Measurements from ENCODE around the gene KCTD3.

Gene KCTD3

GRCh38 chr1:215606036-215606435, 38.9 kb downstream of the KCTD3 start:
- DNase-seq (ENCODE audit: low read depth), result no peak

- no peak for DNase-seq (ENCODE audit: low read depth)
Measured at GRCh38 chr1:215606564-215607168, 39.6 kb downstream of the KCTD3 start.

GRCh38 chr1:215607412-215607811, 40.3 kb downstream of the KCTD3 start:
- no peak for DNase-seq (ENCODE audit: low read depth)

GRCh38 chr1:215608646-215609045, 41.5 kb downstream of the KCTD3 start:
- DNase-seq (ENCODE audit: low read depth), result no peak

GRCh38 chr1:215612391-215612790, 45.3 kb downstream of the KCTD3 start:
- no peak for DNase-seq (ENCODE audit: low read depth)

GRCh38 chr1:215617979-215618378, 50.9 kb downstream of the KCTD3 start:
- no peak for DNase-seq (ENCODE audit: low read depth)

- no peak for DNase-seq (ENCODE audit: low read depth)
Measured at GRCh38 chr1:215623162-215623561, 56.1 kb downstream of the KCTD3 start.

GRCh38 chr1:215625949-215626348, 58.8 kb downstream of the KCTD3 start:
- DNase-seq (ENCODE audit: low read depth), result no peak

GRCh38 chr1:215631040-215631439, 63.9 kb downstream of the KCTD3 start:
- DNase-seq (ENCODE audit: low read depth), result no peak

- no peak for DNase-seq (ENCODE audit: low read depth)
Measured at GRCh38 chr1:215631489-215631888, 64.4 kb downstream of the KCTD3 start.

GRCh38 chr1:215635827-215636226, 68.7 kb downstream of the KCTD3 start:
- DNase-seq (ENCODE audit: low read depth), result no peak

GRCh38 chr1:215636258-215636965, 69.3 kb downstream of the KCTD3 start:
- no peak for DNase-seq (ENCODE audit: low read depth)

- DNase-seq (ENCODE audit: low read depth), result no peak
Measured at GRCh38 chr1:215637041-215637573, 70.0 kb downstream of the KCTD3 start.

- DNase-seq (ENCODE audit: low read depth), result no peak
Measured at GRCh38 chr1:215640429-215641148, 73.5 kb downstream of the KCTD3 start.

GRCh38 chr1:215643592-215644321, 76.7 kb downstream of the KCTD3 start:
- DNase-seq (ENCODE audit: low read depth), result no peak

GRCh38 chr1:215645182-215645581, 78.1 kb downstream of the KCTD3 start:
- no peak for DNase-seq (ENCODE audit: low read depth)

GRCh38 chr1:215645861-215646260, 78.8 kb downstream of the KCTD3 start:
- DNase-seq (ENCODE audit: low read depth), result no peak

GRCh38 chr1:215647738-215648137, 80.6 kb downstream of the KCTD3 start:
- DNase-seq (ENCODE audit: low read depth), result no peak

- DNase-seq (ENCODE audit: low read depth), result no peak
Measured at GRCh38 chr1:215648957-215649356, 81.9 kb downstream of the KCTD3 start.

GRCh38 chr1:215650446-215651149, 83.5 kb downstream of the KCTD3 start:
- no peak for DNase-seq (ENCODE audit: low read depth)

- DNase-seq (ENCODE audit: low read depth), result no peak
Measured at GRCh38 chr1:215651867-215652266, 84.8 kb downstream of the KCTD3 start.

GRCh38 chr1:215652371-215652770, 85.3 kb downstream of the KCTD3 start:
- no peak for DNase-seq (ENCODE audit: low read depth)

Data from activated T-helper 1 cell treated with Interleukin-2 at 50 U/mL for 16 hours (primary cell).